ENCODE data around the gene THY1.
"Not testable (repeated sequence)": the region's sequence is repeated elsewhere in the genome, so short reads cannot be mapped to it uniquely, and the experiment has no call there.

The THY1 gene

GRCh38 chr11:119445379-119445778 lies 22.4 kb upstream of the THY1 start:
- DNase-seq = no peak

- DNase-seq = no peak
These were observed 18.9 kb upstream of the THY1 start for GRCh38 chr11:119441898-119442243.

GRCh38 chr11:119438599-119438998 lies 15.6 kb upstream of the THY1 start:
- no peak for DNase-seq

DNA sequence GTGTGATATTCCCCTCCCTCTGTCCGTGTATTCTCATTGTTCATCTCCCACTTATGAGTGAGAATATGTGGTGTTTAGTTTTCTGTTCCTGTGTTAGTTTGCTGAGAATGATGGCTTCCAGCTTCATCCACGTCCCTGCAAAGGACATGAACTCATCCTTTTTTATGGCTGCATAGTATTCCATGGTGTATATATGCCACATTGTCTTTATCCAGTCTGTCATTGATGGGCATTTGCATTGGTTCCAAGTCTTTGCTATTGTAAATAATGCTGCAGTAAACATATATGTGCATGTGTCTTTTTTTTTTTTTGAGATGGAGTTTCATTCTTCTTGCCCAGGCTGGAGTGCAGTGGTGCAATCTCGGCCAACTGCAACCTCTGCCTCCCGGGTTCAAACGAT lies 14.5 kb upstream of the THY1 start:
- DNase-seq = not testable (repeated sequence)

DNA sequence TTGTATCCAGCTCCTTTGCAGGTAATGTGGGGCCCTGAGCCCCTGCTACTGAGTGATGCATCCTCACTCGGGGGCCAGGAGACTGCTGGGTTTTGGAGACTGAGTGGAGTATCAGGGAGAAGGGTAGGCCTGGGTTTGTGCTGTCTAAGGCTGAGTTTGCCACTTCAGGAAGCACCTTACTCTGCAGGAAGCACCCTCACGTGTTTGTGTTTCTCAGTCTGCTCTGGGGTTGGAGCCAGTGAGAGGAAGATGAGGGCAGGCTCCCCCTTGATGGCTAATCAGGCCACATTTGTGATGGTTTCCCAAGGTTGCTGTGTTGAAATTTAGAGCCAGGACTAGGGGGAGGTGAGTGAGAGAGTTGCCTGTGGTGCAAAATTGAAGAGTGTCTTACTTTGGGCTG lies 13.7 kb upstream of the THY1 start:
- DNase-seq = no peak

DNA sequence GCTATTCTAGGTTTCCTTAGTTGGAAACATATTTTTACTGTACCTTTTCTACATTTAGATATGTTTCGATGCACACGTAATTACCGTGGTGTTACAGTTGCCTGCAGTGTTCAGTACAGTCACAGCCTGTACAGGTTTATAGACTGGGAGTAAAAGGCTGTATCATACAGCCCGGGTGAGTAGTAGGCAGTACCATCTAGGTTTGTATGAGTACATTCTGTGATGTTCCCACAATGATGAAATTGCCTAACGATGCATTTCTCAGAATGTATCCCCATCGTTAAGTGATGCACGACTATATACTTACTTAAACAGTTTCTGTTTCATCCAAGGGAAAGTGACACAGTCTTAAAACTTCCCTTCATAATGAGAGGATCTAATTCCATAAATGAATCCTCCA lies 13.1 kb upstream of the THY1 start:
- DNase-seq = no peak

DNA sequence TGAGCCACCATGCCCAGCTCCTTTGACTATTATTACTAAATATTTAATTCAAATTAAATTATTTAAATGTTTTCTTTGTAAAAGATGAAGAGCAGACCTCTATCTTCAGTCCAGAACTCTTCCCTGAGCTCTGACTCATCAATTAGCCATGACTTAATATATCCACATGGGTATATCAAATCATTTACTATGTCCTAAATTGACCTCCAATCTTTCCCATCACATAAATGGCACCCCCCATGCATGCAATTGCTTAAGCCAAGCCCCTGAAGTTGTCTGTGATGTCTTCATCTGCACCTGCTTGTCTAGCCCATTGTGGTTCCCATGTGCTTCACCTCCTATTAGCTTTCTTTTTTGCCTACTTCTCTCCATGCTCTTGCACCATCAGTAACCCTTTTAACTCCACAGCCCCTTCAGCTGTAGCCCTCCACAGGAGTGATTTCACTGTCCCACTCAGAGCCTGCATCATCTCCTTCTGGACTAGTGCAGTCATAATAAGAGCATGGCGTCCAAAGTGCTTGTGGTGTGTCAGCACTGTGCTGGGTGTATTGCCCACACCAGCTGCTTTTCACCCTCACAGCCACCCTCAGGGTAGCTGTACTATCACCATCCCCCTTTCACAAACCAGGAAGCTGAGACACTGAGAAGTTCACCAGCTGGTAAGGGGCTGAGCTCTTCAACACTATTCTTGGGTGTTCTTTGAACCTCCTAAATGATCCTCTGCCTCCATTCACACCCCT lies 11.8 kb upstream of the THY1 start:
- no peak for DNase-seq

- no peak for DNase-seq
These were observed 10.4 kb upstream of the THY1 start for GRCh38 chr11:119433358-119433725.

- peak; percentile 16 for DNase-seq
These were observed 9.7 kb upstream of the THY1 start for GRCh38 chr11:119432484-119433357.

GRCh38 chr11:119431523-119431922 lies 8.6 kb upstream of the THY1 start:
- DNase-seq = no peak

DNA sequence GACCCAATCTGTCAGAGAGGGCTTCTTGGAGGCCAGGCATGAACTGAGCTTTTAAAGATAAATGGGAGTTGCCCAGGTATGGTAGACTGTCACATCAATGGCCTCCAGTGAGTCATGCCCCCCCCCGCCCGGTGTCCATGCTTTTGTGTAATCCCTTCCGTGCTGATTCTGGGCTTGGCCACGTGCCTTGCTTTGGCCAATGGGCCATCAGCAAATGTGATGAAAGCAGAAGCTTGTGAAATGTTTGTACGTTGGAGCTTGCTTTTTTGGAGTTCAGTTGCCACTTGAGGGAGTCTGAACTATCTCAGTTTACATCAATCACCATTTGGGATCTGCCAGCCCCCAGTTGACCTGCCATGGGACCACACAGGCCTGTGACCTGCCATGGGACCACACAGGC lies 4.3 kb upstream of the THY1 start:
- no peak for DNase-seq

DNA sequence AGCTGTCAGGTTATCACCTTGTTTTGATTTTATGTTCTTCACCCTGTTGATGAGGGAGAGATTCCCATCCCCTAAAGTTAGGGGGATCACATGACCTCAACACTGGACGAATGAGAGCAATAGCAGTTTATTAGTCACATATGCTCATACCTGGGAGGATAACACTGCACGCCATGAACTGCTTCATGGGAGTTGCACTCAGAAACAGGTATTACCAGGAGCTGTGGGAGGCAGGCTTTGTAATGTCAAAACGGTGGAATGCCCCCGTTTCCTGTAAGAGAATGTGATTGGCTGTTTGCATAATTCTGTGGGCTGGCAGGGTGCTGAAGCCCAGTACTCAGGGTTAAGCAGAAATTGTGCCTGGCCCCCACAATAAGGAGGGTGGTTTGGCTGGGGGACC lies 3.2 kb upstream of the THY1 start:
- DNase-seq = no peak

GRCh38 chr11:119424775-119425174 lies 1.8 kb upstream of the THY1 start:
- DNase-seq = no peak

DNA sequence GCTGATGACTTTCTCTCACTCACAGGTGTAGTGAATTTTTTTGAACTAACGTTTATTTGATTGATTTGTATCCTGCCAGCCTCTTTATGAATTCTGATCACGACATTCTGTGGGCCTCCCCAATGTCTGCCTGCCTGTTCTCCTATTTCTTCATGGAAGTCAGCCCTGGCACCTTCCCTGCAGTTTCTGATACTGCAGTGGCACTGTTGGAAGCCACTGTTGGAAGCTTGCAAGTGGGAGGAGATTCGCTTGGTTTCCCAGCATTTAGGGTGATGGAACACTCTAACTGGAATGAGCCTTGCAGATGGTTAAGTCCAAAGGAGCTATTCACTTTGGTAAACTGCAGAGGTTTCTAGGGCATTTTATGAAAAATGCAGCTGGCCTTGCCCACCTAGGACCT lies 1.3 kb upstream of the THY1 start:
- no peak for DNase-seq

DNA sequence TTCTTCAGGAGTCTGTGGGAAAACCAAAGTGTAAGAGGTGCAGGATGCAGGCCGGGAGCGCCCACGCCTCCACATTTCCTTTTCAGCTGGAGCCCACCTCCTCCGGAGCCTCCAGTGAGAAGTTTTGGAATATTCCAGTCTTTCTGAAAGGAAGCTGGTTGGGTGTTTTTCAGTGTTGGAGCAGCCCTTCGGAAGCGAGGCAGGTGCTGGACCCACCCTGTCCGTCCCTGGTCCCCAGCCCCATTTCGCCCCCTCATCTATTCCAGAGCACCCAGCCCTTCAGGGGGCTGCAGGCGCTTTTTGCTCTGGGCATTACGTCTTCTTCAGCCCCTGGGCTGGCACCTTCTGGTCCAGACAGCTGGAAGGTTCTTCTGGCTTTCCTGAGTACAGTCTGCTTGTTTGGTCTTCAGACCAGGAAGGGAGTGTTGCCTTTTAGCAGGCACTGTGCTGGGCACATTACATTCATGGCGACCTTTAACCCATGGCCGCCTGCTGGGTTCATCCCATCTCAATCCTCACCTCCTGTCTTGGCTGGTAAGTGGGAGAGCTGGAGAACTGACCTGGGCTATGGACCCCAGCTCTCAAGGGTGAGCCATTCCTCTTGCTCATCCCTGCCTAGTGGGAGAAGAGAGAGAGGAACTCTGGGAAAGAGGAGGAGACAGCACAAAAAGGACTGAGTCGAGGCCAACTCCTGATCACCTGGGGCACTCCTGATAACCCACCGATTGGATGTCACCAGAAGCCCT lies 710 bp upstream of the THY1 start:
- DNase-seq = no peak

- DNase-seq = peak; percentile 58
These were observed 797 bp downstream of the THY1 start for GRCh38 chr11:119421941-119422808.

DNA sequence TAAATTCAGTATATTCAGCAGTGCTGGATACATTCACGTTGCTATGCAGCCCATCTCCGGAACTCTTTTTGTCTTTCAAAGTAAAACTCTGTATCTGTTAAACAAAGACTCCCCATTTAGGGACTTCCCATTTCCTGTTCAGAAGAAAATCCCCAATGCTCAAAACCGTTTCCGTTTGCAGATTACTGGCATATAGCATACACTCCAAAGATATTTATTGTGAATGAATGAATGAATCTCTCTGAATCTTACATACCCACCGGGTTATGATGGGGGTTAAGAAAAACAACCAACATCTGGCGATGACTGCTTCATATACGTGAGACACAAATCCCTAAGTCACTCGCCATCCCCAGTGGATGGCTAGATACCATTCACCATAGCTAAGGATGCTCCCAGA lies 1.6 kb downstream of the THY1 start:
- no peak for DNase-seq

DNA sequence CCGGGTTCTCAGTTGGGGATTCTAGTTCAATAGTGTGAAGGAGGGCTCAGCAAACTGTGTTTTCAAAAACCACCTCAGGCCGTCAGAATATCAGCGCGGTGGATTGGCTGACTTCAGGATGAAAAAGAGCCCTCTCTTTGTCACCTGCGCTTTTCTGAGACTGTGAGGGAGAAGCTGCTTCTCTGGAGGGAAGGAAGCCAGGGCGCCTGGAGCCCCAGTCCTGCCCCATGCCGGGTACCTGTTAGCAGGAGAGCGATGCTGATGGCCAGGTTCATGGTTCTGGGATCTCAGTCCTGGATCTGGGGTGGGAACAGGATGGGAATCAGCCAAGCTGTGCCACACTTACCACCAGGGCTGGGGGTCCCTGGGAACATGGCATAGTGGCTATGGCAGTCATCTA lies 2.3 kb downstream of the THY1 start:
- DNase-seq = no peak

GRCh38 chr11:119419834-119420492 lies 3.0 kb downstream of the THY1 start:
- DNase-seq = no peak

GRCh38 chr11:119419246-119419645 lies 3.7 kb downstream of the THY1 start:
- DNase-seq = no peak

DNA sequence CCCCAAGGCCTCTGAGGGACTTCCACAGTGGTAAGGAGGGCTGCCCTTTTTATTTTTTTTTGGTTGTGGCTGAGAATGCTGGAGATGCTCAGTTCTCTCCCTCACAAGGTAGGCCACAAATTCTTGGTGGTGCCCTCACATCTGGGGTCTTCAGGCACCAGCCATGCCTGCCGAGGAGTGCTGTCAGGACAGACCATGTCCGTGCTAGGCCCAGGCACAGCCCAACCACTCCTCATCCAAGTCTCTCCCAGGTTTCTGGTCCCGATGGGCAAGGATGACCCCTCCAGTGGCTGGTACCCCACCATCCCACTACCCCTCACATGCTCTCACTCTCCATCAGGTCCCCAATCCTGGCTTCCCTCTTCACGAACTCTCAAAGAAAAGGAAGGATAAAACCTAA lies 4.2 kb downstream of the THY1 start:
- DNase-seq = no peak

Data from NCI-H69 (cell line).